ENCODE results near the gene ARNT2.

Gene ARNT2

DNA sequence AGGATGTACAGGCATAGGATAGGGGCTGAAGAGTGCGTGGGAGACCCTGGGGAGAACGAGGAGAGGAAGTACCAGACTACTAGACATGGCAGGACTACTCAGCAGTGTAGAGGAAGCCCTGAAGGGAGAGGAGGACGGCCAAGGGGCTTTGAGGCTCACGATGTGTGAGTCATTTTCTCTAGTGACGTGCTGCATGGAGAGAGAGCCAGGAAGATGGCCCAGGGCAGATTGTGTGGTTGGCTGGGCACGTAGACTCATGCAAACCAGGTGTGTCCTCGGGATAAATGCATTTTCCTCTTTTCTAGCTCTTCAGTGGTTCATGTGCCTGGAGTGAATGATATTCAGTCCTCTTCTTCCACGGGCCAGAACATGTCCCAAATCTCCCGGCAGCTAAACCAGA is 175.9 kb downstream of the ARNT2 start:
- no peak for DNase-seq

DNA sequence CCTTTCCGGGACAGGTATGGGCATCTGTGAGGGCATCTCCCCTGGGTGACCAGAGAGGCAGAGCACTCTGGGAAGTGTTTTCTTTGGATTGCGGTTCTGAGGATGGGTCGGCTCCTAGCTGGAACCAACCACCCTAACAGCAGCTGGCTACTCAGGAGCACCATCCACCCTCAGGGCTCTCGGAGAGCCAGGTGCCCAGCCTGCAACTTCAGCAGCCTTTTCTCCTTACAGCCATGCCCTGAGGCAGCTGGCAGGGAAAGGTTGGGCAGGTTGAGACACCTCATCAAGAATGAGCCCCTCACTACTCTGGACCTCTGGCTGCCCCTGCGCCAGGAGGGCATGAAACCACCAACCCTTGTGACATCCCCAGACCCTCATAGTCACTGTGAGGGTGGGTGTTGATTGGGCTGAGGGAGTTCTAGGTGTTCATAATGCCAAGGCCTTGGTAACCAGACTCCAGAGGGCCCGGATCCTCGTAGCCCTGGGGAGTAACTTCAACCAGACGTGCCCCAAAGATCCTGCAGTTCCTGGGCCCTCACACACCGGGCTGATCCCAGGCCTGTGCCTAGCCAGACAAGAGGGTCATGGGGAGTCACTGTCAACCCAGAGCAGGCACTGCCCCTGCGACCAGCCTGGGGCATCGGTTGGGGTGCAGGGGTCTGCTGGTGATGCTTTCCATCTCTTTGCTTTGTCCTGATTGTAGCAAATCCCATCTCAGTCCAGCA is 176.5 kb downstream of the ARNT2 start:
- DNase-seq: no peak

DNA sequence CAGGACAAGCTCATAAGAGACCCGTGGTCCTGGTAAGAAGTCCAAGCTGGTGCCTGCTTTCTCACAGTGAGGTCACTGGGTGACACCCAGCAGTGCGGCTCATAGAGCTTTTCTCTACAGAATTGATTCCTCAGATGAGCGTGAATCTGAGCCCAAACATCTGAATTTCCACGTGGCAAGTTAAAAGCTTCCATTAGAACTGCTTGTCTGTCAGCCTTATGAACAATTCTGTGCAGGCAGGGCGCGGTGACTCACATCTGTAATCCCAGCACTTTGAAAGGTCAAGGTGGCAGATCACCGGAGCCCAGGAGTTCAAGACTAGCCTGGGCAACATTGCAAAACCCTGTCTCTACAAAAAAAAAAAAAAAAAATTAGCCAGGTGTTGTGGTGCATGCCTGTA is 177.8 kb downstream of the ARNT2 start:
- DNase-seq: no peak

DNA sequence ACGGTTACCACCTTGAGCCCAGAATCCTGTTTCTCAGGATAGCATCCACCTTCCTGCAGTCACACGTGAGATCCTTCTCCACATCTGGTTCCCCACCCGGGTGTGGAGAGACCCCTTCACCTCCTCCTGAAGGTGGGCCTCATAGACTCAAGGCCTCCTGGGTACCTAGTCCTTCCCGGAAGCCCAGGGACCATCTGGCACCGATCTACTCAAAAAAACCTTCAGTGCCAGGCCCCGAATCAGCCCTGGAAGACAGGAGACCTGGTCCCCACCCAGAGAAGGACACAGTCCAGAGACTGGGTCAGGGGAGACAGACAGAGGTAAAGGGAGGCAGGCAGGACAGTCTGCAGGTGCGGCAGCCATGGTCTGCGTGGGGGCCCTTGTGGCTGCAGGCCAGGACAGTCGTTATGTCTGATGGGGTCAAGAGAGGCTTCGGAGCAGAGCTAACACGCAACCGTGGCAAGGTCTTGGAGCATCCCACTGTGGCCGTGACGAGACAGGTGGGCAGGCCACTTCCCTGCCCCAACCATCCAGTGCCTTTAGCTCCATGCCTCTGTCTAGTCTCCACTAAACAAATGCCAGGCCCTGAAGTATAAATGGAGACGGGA is 178.7 kb downstream of the ARNT2 start:
- no peak for DNase-seq

DNA sequence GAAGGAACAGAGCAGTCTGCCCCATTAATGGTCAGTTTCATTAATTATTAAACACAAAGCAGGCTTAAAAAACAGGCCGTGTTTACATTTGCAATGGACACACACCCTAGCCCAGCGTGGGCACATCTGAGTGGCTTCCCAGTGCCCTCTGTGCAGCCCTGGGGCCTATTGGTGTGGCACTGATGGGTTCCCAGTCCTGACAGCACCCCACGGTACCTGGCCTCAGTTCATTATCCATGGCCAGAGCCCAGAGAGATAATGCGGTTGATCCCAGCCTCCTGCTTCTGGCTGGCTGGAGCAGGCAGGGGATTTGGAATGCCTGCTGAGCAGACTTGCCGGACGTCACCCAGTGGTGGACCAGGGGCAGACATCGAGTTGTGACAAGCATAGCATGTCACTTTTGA is 180.4 kb downstream of the ARNT2 start:
- no peak for DNase-seq

DNA sequence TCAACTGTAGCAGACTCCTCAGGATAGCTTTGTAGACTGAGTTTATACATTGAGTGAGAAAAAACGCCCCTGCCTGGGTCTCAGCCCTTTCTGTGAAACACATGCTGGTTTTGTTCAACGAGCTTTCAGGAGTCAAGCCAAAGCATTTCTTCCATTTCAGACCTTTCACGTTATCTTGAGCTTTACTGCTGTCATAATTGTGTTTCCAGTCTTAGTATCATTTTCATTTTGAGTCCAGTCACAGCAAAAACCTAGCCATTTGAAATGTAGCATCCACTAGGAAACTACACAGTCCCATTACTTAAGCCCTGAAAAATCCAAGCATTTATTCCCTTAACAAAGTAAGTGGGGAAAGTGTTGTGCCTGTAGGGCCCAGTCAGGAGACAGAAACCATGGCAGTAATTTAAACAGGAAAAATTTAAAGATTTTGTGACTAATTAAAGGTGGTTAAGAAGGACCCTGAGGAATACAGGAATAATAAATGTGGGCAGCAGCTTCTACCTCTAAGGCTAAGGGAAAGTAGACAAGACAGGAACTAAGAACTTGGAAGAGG is 180.9 kb downstream of the ARNT2 start:
- no peak for DNase-seq

DNA sequence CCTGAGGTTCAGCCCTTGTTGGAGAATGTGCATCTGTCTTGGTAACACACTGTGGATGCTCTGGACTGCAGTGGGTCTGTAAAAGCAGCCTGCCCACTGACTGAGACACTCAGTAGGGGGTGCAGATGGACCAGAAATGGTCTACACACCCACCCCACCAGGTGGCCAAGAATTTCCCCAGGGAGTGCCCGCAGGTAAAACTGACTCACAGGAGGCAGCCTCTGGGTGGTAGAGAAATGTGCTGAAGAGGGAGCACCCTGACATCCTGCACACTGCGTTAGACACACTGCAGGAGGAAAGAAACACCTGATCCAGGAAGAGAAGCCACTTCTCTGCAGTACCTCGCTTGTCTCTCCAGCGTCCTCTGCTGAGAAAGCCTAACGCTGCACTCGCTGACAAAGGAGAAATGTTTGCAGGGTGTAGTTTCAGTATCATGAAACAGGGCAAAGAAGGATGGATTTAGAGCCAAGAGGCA is 181.4 kb downstream of the ARNT2 start:
- no peak for DNase-seq

DNA sequence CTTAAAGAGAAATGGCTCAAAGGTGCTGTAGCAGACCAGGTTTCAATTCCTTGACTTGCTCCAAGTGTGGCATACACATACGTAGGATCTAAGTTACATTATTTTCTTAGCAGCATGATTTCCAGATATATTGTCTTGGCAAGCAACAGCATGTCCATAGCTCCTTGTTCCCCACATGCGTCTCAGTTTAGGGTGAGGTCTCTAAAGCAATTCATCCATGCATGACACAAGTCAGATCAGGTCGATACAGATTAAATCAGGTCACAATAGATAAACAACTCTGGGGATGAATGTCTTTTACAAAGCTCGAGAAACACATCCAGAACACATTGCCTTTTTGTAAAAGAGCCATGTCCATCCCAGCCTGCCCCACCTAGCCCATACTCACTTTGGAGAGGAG is 182.0 kb downstream of the ARNT2 start:
- no peak for DNase-seq

DNA sequence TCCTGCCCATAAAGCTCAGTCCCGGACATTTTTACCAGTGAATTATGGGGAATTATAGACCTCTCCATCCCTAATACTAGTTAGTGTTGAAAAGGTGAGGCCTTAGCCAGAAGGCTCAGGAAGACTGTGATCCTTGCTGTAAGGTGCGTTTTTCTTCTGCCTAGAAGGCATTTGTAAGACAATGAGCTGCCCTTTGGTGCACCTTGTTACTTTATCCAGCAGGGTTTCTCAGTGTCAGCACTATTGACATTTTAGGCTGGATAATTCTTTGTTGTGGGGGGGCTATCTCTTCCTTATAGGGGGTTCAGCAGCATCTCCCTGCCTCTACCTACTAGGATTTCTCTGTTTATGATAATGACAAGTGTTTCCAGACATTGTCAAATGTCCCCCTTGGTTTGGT is 182.8 kb downstream of the ARNT2 start:
- DNase-seq: no peak

DNA sequence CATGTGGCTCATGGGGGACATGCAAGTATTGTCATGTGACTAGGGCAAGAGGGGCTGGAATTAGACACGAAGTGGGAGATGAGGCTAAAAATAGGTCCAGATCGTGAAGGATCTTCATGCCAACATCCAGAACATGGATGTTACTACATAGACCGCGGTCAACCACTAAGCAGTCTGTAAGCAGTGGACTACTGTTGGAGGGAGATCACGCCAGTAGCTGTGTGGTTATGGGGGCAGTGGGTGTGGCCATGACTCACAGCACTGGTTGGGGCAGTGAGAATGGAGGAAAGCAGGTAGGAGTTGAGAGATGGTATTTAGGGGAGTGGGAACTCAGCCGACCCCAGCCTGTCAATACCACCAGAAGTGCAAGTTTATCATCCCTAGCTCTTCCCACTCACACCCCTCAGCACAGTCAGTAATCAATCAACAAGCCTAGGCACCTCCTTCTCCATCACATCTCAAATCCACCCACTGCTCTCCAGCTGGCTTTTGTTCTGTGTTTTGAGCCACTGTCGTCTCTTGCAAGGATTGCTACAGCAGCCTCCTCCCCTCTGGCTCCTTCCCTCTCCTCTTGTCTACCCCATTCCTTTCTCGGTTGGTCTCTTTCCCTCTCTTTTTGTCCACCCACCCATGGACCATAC is 183.8 kb downstream of the ARNT2 start:
- DNase-seq: no peak

DNA sequence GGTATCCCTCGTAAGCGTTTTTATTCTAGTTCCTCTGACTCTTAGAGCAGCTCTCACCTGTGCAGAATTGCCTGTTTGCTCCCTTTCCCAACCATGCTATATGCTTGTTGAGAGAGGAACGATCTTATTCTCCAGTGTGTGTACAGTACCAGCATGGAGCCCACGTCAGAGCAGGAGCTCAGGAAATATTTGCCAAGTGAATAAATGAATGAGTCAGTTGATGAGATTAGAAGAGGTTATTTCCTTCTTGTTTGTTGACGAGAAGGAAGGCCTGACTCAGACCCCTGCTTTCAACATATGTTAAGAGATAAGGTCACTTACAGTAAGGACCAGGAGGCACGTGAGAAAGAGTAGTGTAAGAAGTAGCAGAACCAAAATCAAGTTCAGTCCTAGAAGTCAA is 184.6 kb downstream of the ARNT2 start:
- no peak for DNase-seq

DNA sequence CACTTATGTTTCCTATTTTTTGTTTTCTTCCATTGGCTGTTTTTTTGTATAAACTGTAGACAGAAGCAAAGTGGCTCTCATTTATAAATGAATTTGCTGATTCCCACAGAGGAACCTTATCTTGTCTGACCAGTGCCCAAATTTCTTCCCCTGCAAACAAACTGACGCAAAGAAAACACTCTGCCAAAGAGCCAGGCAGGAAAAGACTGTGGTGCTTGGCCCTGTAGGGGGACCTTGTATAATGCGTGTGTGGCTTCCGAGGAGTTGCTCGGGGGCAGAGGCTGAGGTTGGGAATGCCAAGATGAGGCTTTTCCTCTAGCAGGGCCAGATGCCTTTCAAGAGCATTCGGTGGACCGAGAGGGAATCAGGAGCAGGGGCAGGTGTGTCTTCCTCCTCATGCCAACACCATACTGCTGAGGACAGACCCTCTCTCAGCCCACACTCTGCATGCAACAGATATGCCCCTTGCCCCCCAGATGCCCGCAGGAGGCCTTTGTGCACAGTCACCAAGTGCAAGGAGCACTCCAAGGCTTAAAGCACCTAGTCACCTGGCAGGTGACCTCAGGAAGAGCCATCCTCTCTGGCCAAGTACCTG is 186.7 kb downstream of the ARNT2 start:
- no peak for DNase-seq

DNA sequence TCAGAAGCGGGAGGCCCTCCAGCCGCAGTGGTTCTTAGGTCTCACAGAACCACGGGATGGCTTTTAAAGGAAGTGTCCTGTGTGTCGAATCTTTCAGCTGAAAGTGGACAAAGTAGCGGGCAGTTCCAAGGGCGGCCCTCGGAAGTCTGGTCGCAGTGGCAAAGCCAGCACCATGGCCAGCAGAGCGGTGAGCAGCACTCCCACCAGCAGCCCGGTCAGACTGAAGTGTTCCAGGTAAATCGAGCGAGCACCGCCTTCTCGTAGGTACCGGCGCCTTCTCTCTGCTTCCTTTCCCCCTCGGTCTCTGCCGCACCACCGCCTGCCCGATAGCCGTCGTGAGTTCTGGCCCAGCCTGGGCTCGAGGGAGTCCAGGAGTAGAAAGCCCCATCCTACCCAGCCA is 187.3 kb downstream of the ARNT2 start:
- DNase-seq: no peak

DNA sequence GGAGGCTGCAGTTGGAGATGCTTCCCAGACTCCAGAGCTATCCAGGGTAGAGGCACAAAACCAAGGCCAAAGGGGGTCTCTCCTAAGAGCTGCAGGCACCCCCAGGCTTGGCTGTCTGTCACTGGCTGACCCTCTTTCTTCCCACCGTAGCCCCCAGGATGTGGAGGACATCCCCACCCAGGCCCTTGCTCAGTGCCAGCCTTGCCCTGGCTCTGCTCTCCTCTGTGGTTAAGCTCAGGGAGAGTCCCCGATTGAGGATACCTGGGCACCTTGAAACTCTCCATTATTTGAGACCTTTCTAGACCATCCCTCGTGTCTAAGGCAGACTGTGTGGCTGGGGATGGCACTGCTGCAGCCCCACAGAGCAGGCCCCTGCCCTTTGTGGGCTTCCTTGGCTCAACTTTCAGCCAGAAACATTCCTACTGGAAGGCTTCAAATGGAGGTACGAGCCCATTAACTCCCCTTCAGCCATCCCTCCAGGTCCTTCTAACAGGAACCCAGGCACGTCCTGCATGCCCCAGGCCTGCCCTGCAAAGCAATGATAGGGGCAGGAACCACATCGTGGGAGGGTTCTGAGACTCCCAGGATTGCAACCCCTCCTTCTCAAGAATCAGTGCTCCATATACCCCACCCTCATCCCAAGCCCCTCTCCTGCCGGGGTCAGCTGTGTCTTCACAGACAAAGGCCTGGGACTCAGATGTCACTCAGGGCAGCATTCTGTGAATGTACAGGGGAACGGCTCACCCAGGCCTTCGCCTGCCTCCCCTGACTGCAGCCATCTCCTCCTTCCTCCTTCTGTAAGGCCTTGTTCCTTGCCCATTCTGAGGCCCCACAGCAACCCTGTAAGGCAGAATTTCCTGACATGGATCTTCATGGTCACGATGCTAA is 188.0 kb downstream of the ARNT2 start:
- DNase-seq: no peak

DNA sequence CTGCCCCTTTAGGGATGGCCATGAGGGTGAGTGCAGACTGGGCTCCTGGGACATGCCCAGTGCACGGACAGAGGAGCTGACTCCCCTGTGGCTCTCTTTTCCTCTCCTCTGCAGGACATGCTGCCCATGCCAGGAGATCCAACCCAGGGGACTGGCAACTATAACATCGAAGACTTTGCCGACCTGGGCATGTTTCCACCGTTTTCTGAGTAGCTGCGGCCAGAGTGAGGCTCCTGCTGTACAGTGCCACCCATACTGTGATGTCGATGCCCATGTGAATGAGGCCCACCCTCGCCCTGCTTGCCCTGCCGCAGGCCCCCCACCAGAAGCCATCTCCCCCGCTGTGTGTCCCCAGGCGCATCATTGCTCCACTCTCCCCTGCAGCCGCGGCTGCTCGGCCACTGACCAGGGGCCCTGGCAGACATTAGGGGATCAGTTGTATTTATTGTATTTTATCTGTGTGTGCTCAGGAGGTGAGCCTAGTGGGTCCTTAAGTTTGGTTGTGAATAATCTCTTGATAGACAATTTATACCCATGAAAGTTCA is 189.4 kb downstream of the ARNT2 start:
- no peak for DNase-seq

DNA sequence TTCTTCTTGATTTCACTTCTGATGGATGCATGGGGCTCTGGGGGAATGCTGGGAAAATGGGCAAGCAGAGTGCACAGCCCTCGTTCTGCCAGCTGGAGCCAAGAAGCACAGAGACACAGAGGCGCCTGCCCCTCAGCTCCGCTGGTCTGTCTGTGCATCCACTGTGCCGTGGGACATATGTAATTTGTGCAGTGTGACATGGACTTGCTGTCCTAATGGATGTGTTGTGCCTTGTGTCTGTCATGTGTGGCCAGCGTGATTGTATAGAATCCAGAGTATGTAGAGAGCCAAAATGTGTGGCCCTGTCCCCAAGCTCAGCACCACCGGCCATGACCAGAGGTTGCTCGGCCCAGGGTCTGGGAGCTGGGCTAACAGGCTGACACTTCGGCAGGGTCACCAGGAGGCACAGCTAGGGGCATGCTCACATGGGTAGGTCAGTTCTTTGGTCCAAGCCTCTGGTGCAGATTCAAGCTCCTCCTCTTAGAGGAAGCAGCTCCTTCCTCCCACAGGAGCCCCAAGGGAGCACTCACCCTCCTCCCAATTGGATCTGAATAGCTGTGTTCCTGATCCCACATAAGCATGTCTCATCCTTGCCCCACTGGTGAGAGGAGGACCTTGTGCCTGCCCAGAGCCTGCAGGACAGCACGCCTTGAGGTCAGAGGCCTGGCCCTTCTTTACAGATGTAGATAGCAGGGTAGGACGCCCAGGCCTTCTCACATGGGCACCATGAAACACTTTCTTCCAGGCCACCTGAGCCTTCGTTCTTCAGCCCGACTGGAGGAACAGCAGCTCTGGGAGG is 190.1 kb downstream of the ARNT2 start:
- no peak for DNase-seq

DNA sequence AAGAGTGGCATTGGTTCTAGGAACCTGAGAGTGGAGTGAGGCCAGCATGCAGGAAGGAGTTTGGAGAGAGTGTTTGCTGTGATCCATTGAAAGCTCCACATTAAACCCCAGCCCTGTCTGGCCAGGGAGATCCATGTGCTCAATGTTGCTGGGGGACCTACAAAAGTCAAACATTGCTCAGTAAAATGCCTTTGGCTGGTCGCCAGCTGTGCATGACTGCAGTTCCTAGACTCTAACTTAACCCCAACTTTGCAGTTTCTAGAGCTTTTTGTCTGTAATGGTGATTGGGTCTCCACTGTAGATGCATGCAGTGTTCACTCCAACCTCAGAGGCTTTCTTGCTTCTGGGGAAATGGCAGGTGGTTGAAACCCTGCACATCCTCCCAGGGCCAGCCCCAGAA is 191.2 kb downstream of the ARNT2 start:
- no peak for DNase-seq

DNA sequence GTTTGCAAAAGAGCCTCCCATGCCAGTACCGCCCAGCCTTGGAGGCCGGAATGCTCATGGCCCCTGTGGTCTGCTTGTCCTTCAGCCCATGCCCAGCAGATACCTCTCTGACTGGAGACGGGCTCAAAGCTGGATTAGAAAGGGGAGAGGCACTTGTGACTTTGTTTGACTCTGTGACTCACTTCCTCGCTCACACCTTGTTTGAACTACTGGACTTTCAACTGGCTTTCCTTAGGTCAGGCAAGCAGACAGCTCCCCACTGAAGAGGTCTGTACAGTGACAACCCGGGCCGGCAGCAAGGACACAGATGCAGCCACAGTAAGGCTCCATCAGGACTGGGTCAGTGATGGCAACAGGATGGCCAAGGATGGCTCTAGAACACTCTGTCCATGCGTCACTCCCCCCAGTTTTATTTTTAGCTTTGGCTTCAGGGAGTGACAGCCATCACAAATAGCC is 192.4 kb downstream of the ARNT2 start:
- no peak for DNase-seq

DNA sequence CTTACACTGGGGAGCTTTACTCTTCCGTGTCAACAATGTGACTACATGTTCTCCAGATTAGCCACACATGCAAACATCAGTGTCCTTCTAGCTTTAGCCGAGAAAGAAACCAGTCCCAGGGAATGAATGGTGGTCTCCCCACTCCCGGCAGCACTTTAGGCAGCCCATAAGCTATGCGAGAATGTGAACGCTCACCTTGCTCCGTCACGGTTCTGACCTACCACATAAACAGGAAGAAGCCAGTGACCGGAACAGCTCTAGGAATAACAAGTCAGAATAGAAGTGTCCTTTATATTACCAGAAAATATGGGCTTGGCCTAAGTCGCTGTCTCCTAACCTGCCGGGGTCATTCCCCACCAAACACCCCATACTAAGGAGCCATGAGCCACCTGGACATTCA is 192.9 kb downstream of the ARNT2 start:
- DNase-seq: no peak

DNA sequence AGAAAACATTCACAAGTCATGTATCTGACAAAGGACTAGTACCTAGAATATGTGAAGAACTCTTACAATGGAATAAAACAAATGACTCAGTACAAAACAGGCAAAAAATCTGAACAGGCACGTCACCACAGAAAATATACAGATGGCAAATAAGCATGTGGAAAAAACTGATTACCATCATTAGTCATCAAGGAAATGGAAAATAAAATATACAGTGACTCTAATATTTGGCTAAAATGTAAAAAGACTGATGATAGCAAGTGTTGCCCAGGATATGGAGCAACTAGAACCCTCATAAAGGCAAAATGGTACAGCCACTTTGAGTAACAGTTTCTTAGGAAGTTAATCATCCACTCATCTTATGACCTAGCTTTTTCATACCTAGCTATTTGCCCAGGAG is 195.2 kb downstream of the ARNT2 start:
- no peak for DNase-seq

DNA sequence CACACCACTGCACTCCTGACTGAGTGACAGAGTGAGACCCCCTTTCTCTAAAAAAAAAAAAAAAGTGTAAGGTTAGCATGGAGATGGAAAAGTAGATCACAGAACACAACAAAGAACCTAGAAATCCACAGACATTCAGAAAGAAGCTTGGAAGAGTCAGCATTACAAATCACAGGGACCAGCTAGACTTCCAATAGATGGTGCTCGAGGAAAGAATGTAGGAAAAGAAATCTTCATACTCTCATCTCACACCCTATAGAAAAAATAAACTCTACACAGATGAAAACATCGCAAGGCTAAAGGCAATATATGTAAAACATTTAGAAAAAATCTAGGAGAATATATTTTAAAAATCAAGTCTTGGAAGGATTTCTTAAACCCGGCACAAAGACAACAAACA is 196.4 kb downstream of the ARNT2 start:
- no peak for DNase-seq

All from CD4-positive, alpha-beta T cell treated with Interleukin-17A for 4 hours (primary cell).